Small intestine (tissue), 7 donors: Measurements from ENCODE around the gene FAM156B. TPM values are rescaled to one million over a fixed set of nuclear protein-coding genes. Genes with fewer than 3 reads are reported as not detected.
"Not testable (repeated sequence)": the region's sequence is repeated elsewhere in the genome, so short reads cannot be mapped to it uniquely, and the experiment has no call there.

Source experiments
- DNase-seq, 2 donors: peaks; one replicate each; pipeline versions ENCODE4 v3.0.0 to v3.0.0-alpha.2; 2013
- FAIRE-seq: peaks from 2 replicates; lab custom pipeline; 2012; peaks lifted over from hg19 to GRCh38; lab: Jason Lieb, UNC
- H3K27ac ChIP-seq, 3 donors: one replicate each; pipeline ENCODE4 v1.5.1; 2013; ENCODE audit warnings: low read length in 2 of 3, mild to moderate bottlenecking in 2 of 3, control low read depth in 1 of 3, inconsistent platforms in 1 of 3, low read depth in 1 of 3, moderate library complexity in 1 of 3
- H3K27me3 ChIP-seq, 3 donors: one replicate each; pipeline ENCODE4 v1.6.1; 2013; ENCODE audit warnings: low read length in 3 of 3, inconsistent platforms in 1 of 3; ENCODE audit not compliant: control insufficient read depth in 3 of 3, insufficient read depth in 3 of 3
- H3K36me3 ChIP-seq, 3 donors: one replicate each; pipeline ENCODE4 v1.6.1; 2013; ENCODE audit warnings: low read length in 3 of 3, inconsistent platforms in 1 of 3, low read depth in 1 of 3, mild to moderate bottlenecking in 1 of 3, moderate library complexity in 1 of 3; ENCODE audit not compliant: control insufficient read depth in 3 of 3, insufficient read depth in 2 of 3
- H3K4me1 ChIP-seq, 3 donors: one replicate each; pipeline ENCODE4 v1.6.1; 2013; ENCODE audit warnings: low read length in 2 of 3, inconsistent platforms in 1 of 3, low read depth in 1 of 3, mild to moderate bottlenecking in 1 of 3, moderate library complexity in 1 of 3; ENCODE audit not compliant: control insufficient read depth in 3 of 3, insufficient read depth in 2 of 3
- H3K4me3 ChIP-seq, 3 donors: one replicate each; pipeline ENCODE4 v1.5.1; 2013; ENCODE audit warnings: low read length in 3 of 3, control low read depth in 1 of 3, inconsistent platforms in 1 of 3, low read depth in 1 of 3, mild to moderate bottlenecking in 1 of 3, moderate library complexity in 1 of 3
- H3K9me3 ChIP-seq, 2 donors: one replicate each; pipeline ENCODE4 v1.6.1; 2013; ENCODE audit warnings: low read depth in 1 of 2, low read length in 1 of 2; ENCODE audit not compliant: control insufficient read depth in 2 of 2, insufficient read depth in 1 of 2
- WGBS, 3 donors: extraction: QIAGEN DNeasy Blood & Tissue Kit; methylation state at CpG; one replicate each; pipeline ENCODE4 v1.1.7; 2013; 5-methylcytosine and 5-hydroxymethylcytosine counted together
- polyA plus RNA-seq, 4 donors: library from polyadenylated mRNA; stranded (reverse) in 3 of 4; unstranded in 1 of 4; fragments of 200-250 nt in 3 of 4; fragments of 120-200 nt in 1 of 4; gene quantifications; one replicate each; pipeline versions ENCODE4 v1.2.1 to v1.2.3, GENCODE V29; 2013
- donor health status: healthy with polysubstance abuse.
- donor health status: control.
- donor health status: control.
- donor health status: Bipolar disorder and iron deficiency.
- donor health status: healthy.

The FAM156B gene
- polyA plus RNA-seq, 4 donors = 11.3 to 59.9 (median 33.2) TPM

- DNase-seq (no peak), FAIRE-seq (no peak)
- Histone ChIP-seq H3K4me1 (peaks cover 0 to 9% (median 3%) of the 10 kb centered on the region in 3 donors), H3K9me3 (no peaks in the 10 kb centered on the region), H3K36me3 (no peaks in the 10 kb centered on the region), H3K27ac (no peak overlapping the region), H3K4me3 (no peak overlapping the region), H3K27me3 (no peaks in the 10 kb centered on the region)
- 70 to 84% (median 74%) methylated on average over 5 of the region's 5 CpGs for WGBS, 3 donors
Measured at GRCh38 chrX:52874661-52875060, 22.5 kb upstream of the FAM156B start.

- H3K4me3 ChIP-seq, H3K9me3 ChIP-seq, H3K27me3 ChIP-seq, H3K36me3 ChIP-seq, H3K4me1 ChIP-seq, H3K27ac ChIP-seq, FAIRE-seq, DNase-seq: not testable (repeated sequence)
- 84 to 90% (median 87%) methylated on average over 6 to 10 of the region's 10 CpGs for WGBS, 3 donors
Measured at GRCh38 chrX:52875436-52875835, 21.7 kb upstream of the FAM156B start.

- DNase-seq, H3K4me3 ChIP-seq, H3K9me3 ChIP-seq, H3K27ac ChIP-seq, FAIRE-seq, H3K27me3 ChIP-seq, H3K4me1 ChIP-seq, H3K36me3 ChIP-seq: not testable (repeated sequence)
- 55 to 79% (median 61%) methylated on average over 6 of the region's 6 CpGs for WGBS, 3 donors
Measured at GRCh38 chrX:52876386-52876785, 20.7 kb upstream of the FAM156B start.

- WGBS, 3 donors = no CpG with 5 or more reads among the region's 10 CpGs
- FAIRE-seq, H3K27me3 ChIP-seq, H3K36me3 ChIP-seq, H3K4me1 ChIP-seq, H3K9me3 ChIP-seq, H3K4me3 ChIP-seq, H3K27ac ChIP-seq, DNase-seq: not testable (repeated sequence)
Measured at GRCh38 chrX:52887459-52887858, 9.7 kb upstream of the FAM156B start.

- H3K4me3 ChIP-seq, H3K36me3 ChIP-seq, DNase-seq, H3K4me1 ChIP-seq, H3K27ac ChIP-seq, H3K27me3 ChIP-seq, H3K9me3 ChIP-seq, FAIRE-seq: not testable (repeated sequence)
- no CpG with 5 or more reads among the region's 9 CpGs for WGBS, 3 donors
Measured at GRCh38 chrX:52888090-52888489, 9.0 kb upstream of the FAM156B start.

- H3K36me3 ChIP-seq, FAIRE-seq, H3K4me3 ChIP-seq, H3K27me3 ChIP-seq, H3K27ac ChIP-seq, H3K9me3 ChIP-seq, H3K4me1 ChIP-seq, DNase-seq: not testable (repeated sequence)
- no CpG with 5 or more reads among the region's 8 CpGs for WGBS, 3 donors
Measured at GRCh38 chrX:52896438-52896837, 692 bp upstream of the FAM156B start.

- not testable (repeated sequence) for H3K9me3 ChIP-seq, H3K27me3 ChIP-seq, H3K4me1 ChIP-seq, H3K27ac ChIP-seq, H3K4me3 ChIP-seq, DNase-seq, H3K36me3 ChIP-seq, FAIRE-seq
- no CpG with 5 or more reads among the region's 10 CpGs for WGBS, 3 donors
Measured at GRCh38 chrX:52905531-52905930, 8.4 kb downstream of the FAM156B start.

- FAIRE-seq, H3K9me3 ChIP-seq, H3K4me3 ChIP-seq, H3K27ac ChIP-seq, H3K27me3 ChIP-seq, H3K4me1 ChIP-seq, DNase-seq, H3K36me3 ChIP-seq: not testable (repeated sequence)
- WGBS, 3 donors = no CpG with 5 or more reads among the region's 4 CpGs
Measured at GRCh38 chrX:52906072-52906471, 8.9 kb downstream of the FAM156B start.

GRCh38 chrX:52907137-52907536, 10.0 kb downstream of the FAM156B start:
- not testable (repeated sequence) for DNase-seq, H3K4me3 ChIP-seq, H3K9me3 ChIP-seq, FAIRE-seq, H3K27ac ChIP-seq, H3K36me3 ChIP-seq, H3K27me3 ChIP-seq, H3K4me1 ChIP-seq
- WGBS, 3 donors = no CpG with 5 or more reads among the region's 17 CpGs
